BLaER1 (cell line): ENCODE data around the gene EXOSC7.

Experiments used
- H3K27ac ChIP-seq: shearing (Covaris generic); formaldehyde crosslinking; 2 replicates; pipeline ENCODE4 v1.8.1; 2022
- H3K27me3 ChIP-seq: shearing (Covaris generic); formaldehyde crosslinking; 2 replicates; pipeline ENCODE4 v1.8.1; 2022
- H3K36me3 ChIP-seq: shearing (Covaris generic); formaldehyde crosslinking; 2 replicates; pipeline ENCODE4 v1.8.1; 2022
- H3K4me1 ChIP-seq: shearing (Covaris generic); formaldehyde crosslinking; 2 replicates; pipeline ENCODE4 v1.8.1; 2022
- H3K4me2 ChIP-seq: shearing (Covaris generic); formaldehyde crosslinking; 2 replicates; pipeline ENCODE4 v1.8.1; 2022
- H3K4me3 ChIP-seq: shearing (Covaris generic); formaldehyde crosslinking; 2 replicates; pipeline ENCODE4 v1.8.1; 2022
- H3K9ac ChIP-seq: shearing (Covaris generic); formaldehyde crosslinking; 2 replicates; pipeline ENCODE4 v1.8.1; 2022
- H3K9me3 ChIP-seq: shearing (Covaris generic); formaldehyde crosslinking; 2 replicates; pipeline ENCODE4 v1.8.1; 2022
- H4K20me1 ChIP-seq: shearing (Covaris generic); formaldehyde crosslinking; 2 replicates; pipeline ENCODE4 v1.8.1; 2022
- Cebpa-rat ChIP-seq: shearing (Covaris generic); IDR thresholded peaks from 2 replicates; pipeline ENCODE4 v1.8.1; 2022

Gene EXOSC7

DNA sequence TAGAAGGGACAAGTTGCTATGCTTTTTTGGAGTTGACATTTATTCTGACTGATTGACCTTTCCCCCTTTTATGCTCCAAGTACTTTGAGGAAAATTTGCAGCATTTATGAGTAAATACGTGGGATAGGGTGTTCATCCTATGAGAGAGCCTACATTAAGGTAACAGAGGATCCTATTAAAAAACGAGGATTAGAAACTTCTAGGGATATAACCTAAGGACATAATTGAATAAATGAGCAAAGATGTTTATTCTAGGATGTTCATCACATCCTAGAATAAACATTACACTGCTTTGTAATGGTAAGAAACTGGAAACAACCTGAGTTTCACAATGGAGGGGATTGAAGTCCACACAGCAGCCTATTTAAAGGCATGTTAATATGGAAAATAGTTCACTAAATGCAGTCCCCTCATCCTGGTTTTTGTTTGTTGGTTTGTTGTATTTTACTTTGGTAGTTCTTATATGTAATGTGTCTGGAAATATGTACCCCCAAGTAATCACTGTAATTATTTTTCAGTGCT lies 26.2 kb downstream of the EXOSC7 start:
- Histone ChIP-seq H4K20me1 (no peaks in the 10 kb centered on the region), H3K9ac (no peak overlapping the region), H3K36me3 (peaks cover 95% of the 10 kb centered on the region), H3K4me3 (no peak overlapping the region), H3K4me2 (no peak overlapping the region), H3K4me1 (no peaks in the 10 kb centered on the region), H3K9me3 (peaks cover 20% of the 10 kb centered on the region), H3K27me3 (no peaks in the 10 kb centered on the region), H3K27ac (no peak overlapping the region)
- TF ChIP-seq Cebpa-rat = no peak

- peaks cover 95% of the 10 kb centered on the region for H3K36me3 ChIP-seq
- H3K4me2 ChIP-seq = no peak overlapping the region
- no peak overlapping the region for H3K9ac ChIP-seq
- no peaks in the 10 kb centered on the region for H3K27me3 ChIP-seq
- no peak overlapping the region for H3K27ac ChIP-seq
- TF ChIP-seq Cebpa-rat = no peak
- peaks cover 20% of the 10 kb centered on the region for H3K9me3 ChIP-seq
- H3K4me3 ChIP-seq = no peak overlapping the region
- no peaks in the 10 kb centered on the region for H4K20me1 ChIP-seq
- H3K4me1 ChIP-seq = no peaks in the 10 kb centered on the region
Measured at GRCh38 chr3:45002720-45003119, 26.7 kb downstream of the EXOSC7 start.

DNA sequence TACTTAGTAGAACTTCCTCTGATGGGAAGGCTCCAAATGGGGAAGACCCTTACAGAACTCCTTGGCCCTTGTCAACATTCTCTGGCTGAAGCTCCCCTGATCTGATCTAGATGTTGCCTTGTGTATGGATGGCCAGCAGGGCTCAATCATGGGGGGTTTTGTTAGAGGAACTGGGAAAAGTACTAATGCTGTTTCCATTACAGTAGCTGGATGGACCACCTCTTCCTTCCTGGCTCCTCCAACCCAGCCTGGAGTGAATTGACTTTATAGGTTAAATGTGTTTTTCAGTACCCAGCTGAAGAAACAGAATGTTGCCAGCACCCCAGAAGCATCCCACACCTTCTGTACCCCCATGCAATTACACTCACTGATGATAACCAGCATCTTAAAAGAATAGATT lies 27.4 kb downstream of the EXOSC7 start:
- H3K36me3 ChIP-seq = peaks cover 95% of the 10 kb centered on the region
- TF ChIP-seq Cebpa-rat = no peak

GRCh38 chr3:45003859-45004258 lies 27.8 kb downstream of the EXOSC7 start:
- Histone ChIP-seq H3K27me3 (no peaks in the 10 kb centered on the region), H4K20me1 (no peaks in the 10 kb centered on the region), H3K36me3 (peaks cover 95% of the 10 kb centered on the region), H3K9me3 (peaks cover 20% of the 10 kb centered on the region), H3K27ac (no peak overlapping the region), H3K9ac (no peak overlapping the region), H3K4me2 (no peak overlapping the region), H3K4me3 (no peak overlapping the region), H3K4me1 (no peaks in the 10 kb centered on the region)
- no peak for TF ChIP-seq Cebpa-rat

More for the DNA sequence above, 27.4 kb downstream of the EXOSC7 start:
- H3K27me3 ChIP-seq = no peaks in the 10 kb centered on the region
- peaks cover 20% of the 10 kb centered on the region for H3K9me3 ChIP-seq
- H3K9ac ChIP-seq = no peak overlapping the region
- no peak overlapping the region for H3K4me3 ChIP-seq
- no peak overlapping the region for H3K27ac ChIP-seq
- H3K4me1 ChIP-seq = no peaks in the 10 kb centered on the region
- H3K4me2 ChIP-seq = no peak overlapping the region
- H4K20me1 ChIP-seq = no peaks in the 10 kb centered on the region

DNA sequence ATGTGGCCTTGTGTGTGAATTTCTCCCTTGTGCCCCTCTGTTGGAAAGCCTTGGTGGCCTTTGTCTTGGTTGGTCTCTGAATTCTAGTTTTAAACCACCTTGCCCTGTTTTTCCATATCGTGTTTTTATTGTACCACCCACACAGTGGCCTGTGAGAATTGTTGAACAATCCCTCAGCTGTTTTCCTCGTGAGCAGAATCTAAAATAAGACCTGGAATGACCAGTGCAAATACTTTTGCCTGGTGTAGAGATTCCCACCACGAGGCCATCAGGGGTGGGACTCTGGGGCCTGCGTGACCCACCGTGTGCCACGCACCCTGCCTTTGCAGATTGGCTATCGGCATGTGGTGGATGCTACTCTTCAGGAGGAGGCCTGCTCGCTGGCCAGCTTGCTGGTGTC lies 31.0 kb downstream of the EXOSC7 start:
- no peak overlapping the region for H3K4me3 ChIP-seq
- H3K27me3 ChIP-seq = no peaks in the 10 kb centered on the region
- no peak overlapping the region for H3K9ac ChIP-seq
- H3K9me3 ChIP-seq = peaks cover 20% of the 10 kb centered on the region
- H3K4me1 ChIP-seq = peaks cover 10% of the 10 kb centered on the region
- peaks cover 95% of the 10 kb centered on the region for H3K36me3 ChIP-seq
- H3K4me2 ChIP-seq = no peak overlapping the region
- no peak for TF ChIP-seq Cebpa-rat
- H4K20me1 ChIP-seq = no peaks in the 10 kb centered on the region
- H3K27ac ChIP-seq = no peak overlapping the region

GRCh38 chr3:45008117-45008516 lies 32.1 kb downstream of the EXOSC7 start:
- Histone ChIP-seq H3K9ac (no peak overlapping the region), H3K36me3 (peaks cover 95% of the 10 kb centered on the region), H3K9me3 (peaks cover 20% of the 10 kb centered on the region), H4K20me1 (no peaks in the 10 kb centered on the region), H3K4me2 (no peak overlapping the region), H3K27ac (no peak overlapping the region), H3K27me3 (no peaks in the 10 kb centered on the region), H3K4me3 (no peak overlapping the region), H3K4me1 (peaks cover 13% of the 10 kb centered on the region)
- no peak for TF ChIP-seq Cebpa-rat

- Histone ChIP-seq H3K9ac (no peak overlapping the region), H3K4me1 (peaks cover 13% of the 10 kb centered on the region), H4K20me1 (no peaks in the 10 kb centered on the region), H3K27me3 (no peaks in the 10 kb centered on the region), H3K9me3 (peaks cover 7% of the 10 kb centered on the region), H3K27ac (no peak overlapping the region), H3K36me3 (peaks cover 94% of the 10 kb centered on the region), H3K4me3 (no peak overlapping the region), H3K4me2 (no peak overlapping the region)
- no peak for TF ChIP-seq Cebpa-rat
Measured at GRCh38 chr3:45009868-45010267, 33.8 kb downstream of the EXOSC7 start.

- Histone ChIP-seq H3K9ac (no peak overlapping the region), H3K4me2 (no peak overlapping the region), H3K4me1 (peaks cover 13% of the 10 kb centered on the region), H3K9me3 (no peaks in the 10 kb centered on the region), H3K27ac (no peak overlapping the region), H4K20me1 (no peaks in the 10 kb centered on the region), H3K27me3 (no peaks in the 10 kb centered on the region), H3K4me3 (no peak overlapping the region), H3K36me3 (peaks cover 93% of the 10 kb centered on the region)
- TF ChIP-seq Cebpa-rat = no peak
Measured at GRCh38 chr3:45010811-45011333, 34.8 kb downstream of the EXOSC7 start.

DNA sequence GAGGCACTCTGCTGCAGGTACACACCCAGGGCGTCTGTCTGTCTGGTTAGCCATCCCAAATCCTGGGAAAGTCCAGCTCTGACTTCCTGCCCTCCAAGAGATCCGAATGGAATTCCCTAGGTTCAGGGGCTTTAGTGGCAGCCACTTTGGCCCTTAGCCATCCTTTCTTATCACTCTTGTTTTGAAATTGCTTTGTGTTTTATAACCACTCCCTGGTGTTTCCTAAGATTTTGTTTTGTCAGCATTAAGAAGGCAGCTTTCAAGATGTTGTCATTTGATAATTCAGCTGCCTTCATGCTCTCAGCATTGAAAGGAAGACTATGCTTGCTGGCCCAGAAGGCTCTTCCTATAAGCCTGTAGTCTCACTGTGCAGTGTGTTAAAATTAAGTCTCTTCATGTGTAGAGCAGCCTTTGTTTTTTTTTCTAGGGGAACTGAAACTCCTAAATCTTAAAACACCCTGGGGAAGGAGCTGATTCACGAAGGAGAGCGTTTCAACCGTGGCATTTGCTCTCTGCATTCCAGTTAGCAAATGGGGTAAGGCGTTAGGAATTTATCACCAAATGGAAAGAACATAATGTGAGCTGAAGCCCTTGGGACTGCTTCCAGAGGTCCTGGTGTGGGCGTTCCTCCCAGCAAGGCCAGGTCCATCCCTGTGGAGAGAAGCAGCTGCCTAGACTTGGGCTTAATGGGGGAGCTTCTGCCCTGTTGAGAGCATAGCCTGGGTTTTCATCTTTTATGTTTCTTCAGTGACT lies 35.9 kb downstream of the EXOSC7 start:
- H3K9ac ChIP-seq = no peak overlapping the region
- H3K27me3 ChIP-seq = no peaks in the 10 kb centered on the region
- peaks cover 94% of the 10 kb centered on the region for H3K36me3 ChIP-seq
- H3K9me3 ChIP-seq = no peaks in the 10 kb centered on the region
- 0 out of 2 replicates have a peak overlapping the region, but pooled peaks have one; percentile 23 for H3K27ac ChIP-seq
- peaks cover 13% of the 10 kb centered on the region for H3K4me1 ChIP-seq
- H4K20me1 ChIP-seq = no peaks in the 10 kb centered on the region
- peak overlapping the region; percentile 35; the same call in 1 of the 2 replicates for H3K4me2 ChIP-seq
- no peak for TF ChIP-seq Cebpa-rat
- H3K4me3 ChIP-seq = no peak overlapping the region

- no peak overlapping the region for H3K4me3 ChIP-seq
- H3K4me2 ChIP-seq = no peak overlapping the region
- no peaks in the 10 kb centered on the region for H3K27me3 ChIP-seq
- H3K4me1 ChIP-seq = peaks cover 18% of the 10 kb centered on the region
- H4K20me1 ChIP-seq = no peaks in the 10 kb centered on the region
- no peaks in the 10 kb centered on the region for H3K9me3 ChIP-seq
- no peak for TF ChIP-seq Cebpa-rat
- H3K9ac ChIP-seq = no peak overlapping the region
- H3K36me3 ChIP-seq = peaks cover 88% of the 10 kb centered on the region
- no peak overlapping the region for H3K27ac ChIP-seq
Measured at GRCh38 chr3:45012577-45012976, 36.5 kb downstream of the EXOSC7 start.
